Activated CD8-positive, alpha-beta memory T cell treated with anti-CD3 and anti-CD28 coated beads for 48 hours (primary cell): ENCODE results near the gene C2CD5.
"Not testable (repeated sequence)": the region's sequence is repeated elsewhere in the genome, so short reads cannot be mapped to it uniquely, and the experiment has no call there.

ENCODE experiments used
- DNase-seq, 3 experiments: peaks; one replicate each; pipeline ENCODE4 v3.0.0-alpha.2; 2020; ENCODE audit warnings: low read depth in 2 of 3, low spot score in 2 of 3

C2CD5 gene

DNA sequence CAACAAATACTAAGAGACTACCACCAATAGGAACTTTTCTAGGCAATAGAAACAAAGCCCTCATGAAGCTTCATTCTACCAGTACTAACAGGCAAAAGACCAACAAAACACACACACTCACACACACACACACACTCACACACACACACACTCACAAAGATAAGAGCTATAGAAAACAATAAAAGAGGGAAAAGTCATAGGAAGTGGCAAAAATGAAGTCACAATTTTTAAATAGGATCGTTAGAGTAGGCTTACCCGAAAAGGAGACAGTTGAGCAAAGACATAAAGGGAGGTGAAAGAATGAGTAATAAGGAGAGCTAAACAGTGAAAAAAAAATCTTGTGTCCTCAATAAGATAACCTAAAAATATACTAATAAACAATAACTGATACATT is 66.5 kb downstream of the C2CD5 start:
- DNase-seq = no peak

DNA sequence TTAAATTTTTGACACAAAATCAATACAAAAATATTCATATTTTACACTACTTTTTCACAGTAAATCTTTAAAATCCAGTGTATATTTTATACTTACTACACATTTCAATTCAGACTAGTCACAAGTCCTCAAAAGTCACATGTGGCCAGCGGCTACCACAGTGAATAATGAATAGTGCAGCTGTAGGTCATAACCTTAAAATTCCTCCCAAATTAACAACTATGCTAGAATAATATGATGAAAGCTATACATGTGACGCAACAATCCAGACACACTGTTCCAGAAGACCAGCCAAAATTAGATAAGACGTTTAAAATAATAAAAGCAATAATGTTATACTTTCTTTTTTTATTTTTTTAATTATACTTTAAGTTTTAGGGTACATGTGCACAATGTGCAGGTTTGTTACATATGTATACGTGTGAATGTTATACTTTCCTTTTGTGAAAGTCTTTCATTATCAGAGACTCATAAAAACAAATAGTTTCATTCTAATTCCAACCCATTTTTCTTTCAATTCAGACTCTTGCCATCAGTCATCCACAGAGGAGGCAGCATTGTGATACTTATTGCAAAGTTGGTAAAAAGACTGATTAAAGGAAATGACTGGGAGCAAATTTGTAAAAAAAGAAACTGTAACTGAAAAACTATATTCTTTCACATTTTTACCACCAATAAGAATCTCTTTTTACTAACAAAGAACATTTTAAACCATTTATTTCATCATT is 67.0 kb downstream of the C2CD5 start:
- DNase-seq = no peak

DNA sequence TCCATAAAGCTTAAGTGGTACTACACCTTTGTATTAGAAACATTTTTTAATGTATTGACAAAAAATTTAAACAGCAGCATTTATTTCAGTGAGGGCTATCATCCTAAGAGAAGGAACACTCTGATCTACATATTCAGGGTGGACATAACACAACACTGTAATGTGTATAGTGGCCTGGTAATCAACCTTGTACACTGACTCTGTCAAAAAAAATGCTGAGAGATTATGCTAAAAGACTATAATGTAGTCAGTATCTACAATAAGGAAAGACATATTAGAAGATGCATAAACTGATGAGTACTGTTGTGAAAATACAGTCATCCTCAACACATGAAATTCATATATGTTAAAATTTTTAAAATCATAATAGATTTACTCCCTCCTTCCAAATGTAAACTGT is 68.2 kb downstream of the C2CD5 start:
- DNase-seq = no peak

DNA sequence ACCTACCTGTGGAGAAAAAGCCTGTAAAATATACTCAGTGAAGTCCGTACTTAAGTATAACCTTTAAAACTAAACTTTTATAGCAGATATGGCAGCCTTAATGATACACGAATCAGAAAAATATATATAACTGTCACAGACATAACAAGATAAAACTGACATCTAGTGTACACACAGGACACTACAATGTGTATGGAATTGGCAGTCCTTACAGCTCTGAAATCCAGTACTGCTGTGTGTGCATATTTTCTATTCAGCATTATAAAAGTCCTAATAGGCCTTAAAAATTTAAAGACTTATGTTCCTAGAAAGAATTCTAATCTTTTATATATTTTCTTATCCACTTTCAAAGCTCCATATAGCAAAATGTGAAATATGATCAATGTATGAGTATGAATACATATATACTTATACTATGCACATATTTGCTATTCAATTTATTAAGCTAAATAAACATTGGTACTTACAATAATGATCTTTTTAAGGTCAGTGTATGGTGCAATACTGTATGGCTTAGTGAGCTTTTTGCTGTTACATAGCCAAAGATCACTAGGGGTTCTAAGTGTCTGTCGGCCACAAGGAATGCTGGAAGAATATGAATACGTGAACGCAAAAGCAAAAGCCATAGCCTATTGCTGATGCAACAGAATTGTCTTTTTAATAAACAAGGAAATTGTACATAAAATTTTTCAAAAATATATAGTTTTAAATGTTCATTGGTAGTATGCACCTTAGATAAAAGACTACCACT is 69.2 kb downstream of the C2CD5 start:
- no peak for DNase-seq

DNA sequence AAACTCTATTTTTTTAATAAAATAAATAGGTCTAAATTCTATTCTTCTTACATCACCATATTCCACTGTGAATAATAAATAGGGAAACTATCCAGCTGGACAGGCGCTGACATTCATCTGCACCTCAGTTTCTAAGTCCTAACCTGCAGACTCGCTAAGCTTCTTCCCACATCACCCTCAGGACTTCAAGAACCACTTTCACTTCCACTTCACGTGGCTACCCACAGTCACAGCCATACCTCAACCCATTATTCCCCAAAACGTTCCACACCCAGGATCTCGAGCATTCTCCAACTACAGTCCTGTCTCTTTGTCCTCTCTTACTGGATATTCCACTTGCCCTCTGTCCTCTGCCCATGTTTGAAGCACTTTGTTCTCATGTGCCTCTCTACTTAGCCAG is 71.1 kb downstream of the C2CD5 start:
- DNase-seq = no peak

DNA sequence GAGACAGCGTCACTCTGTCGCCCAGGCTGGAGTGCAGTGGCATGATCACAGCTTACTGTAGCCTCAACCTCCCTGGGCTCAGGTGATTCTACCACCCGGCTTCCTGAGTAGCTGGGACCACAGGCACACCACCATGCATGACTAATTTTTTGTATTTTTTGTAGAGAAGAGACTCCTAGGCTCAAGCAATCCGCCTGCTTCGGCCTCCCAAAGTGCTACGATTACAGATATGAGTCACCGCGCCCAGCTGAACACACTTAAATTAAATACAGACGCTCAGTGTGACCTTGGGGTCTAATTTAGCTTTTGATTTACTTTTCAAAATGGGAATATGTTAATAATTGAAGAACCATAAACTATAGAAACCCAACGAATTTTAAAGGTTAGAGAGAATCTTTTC is 77.2 kb downstream of the C2CD5 start:
- DNase-seq = no peak

DNA sequence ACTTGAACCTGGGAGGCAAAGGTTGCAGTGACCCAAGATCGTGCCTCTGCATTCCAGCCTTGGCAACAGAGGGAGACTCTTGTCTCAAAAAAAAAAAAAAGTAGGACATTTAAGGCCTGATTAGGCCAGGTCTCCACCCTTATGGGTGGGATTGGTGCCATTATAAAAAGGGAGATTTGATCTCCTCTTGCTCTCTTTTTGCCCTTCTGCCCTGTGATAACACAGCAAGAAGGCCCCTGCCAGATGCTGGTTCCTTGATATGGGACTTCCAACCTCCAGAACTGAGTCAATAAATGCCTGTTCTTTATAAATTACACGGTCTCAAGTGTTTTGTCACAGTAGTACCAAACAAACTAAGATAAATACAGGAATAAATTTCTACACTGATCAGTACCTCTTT is 81.0 kb downstream of the C2CD5 start:
- no peak for DNase-seq

DNA sequence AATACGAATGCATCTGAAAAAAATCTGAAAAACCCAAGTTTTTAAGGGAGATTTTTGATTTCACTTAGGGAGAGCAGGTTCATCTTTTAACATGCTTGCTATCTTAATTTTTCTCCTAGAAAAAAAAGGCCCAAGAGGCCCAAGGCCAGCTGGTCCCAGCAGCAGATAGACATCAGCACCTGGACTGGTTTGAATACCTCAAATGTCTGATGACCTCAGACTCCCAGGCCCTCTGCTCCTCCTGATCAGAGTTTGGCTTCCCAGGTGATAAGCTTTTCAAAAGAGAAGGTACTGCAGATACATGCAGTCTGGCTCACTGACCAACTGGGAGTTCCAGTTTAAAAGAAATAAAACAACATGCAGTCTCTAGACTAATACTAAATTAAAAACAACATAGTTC is 82.6 kb downstream of the C2CD5 start:
- DNase-seq = no peak

DNA sequence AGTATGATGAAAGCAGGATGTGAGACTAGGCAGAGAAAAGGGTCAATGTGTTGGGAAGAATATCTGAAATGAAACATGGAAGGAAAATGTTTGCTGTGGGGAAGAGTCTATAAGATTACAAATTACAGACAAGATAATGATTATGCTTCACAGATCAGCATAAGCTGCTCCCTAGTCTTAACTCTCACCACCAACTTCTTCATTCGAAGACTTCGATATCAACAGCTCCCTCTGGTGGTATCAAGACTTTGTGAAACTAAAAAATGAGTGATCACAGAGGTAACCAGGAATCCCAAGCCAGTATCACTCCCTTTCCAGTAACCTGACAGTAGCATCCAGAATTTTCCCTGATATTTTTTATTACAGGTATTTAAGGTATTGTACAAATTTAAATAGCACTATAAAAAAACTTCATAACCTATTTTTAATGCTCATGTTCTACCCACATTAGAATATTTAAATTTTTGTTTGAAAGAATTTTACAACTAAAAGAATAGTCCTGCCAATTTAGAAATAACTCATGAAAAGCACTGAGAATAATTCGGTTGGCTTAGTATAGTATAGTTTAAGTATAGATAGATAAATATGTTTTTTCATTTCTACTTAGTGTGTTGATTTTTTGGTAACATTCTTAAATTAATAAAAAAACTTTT is 84.4 kb downstream of the C2CD5 start:
- DNase-seq = no peak

DNA sequence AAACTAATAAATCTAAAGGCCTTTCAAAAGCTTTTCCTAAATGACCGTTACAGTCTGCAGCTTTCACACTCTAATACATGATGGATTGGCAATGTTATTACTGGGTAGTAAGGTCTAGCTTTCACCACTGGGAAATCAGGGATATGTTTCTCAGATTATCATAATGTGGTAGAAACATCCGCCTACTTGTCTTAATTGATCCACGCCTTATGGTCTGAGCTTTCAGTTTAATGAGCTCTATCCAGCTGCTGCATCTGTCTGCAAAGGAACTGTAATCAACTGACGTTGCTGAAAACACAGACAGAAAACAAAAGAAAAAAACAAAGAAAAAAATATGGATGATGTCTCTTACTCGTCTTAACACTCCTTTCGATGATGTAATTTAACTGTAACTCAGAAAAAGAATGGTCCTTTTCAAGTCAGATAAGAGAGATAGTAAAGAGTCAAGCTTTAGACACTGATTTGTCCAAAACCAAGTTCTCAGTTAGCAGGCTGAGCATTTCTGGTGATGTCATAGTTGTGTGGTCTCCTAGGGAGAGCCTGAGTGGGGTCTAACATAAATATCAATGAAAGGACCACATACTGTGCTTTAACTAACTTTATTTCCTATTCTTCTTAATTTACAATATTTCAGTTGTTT is 85.9 kb downstream of the C2CD5 start:
- no peak for DNase-seq

DNA sequence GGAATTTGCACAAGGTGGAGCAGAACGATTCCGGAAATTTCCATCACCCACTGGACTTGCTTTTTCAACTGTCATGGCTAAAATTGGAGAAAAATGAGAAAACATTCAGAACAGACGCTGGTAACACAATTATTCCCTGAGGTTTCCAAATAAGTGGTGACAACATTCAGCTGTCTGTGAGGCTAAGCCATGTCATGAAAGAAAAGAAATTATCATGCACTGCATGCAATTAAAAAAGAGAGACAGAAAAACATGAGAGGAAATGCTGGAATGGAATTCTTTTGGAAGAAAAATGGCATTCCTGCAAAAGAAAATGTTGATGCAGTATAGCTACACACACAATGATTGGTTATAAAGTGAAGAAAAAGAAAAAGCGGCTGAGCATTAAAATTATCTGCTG is 87.3 kb downstream of the C2CD5 start:
- DNase-seq = no peak

DNA sequence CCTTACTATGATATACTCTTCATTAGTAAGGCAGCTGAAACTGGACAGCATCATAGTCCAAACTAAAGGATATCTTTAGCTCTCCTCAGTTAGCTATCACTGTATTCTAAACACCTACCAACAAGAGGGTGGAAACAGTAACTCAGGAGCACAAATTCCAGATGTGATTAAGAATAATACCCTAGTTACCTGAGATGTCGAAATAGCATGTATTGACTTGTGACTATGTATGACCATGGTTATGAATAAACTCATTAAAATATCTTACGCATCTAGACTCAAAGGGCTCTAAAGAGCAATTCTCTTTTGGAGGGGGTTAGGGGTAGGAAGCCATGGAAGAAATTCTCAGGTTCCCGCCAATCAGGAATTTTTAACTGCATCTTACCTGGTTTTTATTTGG is 90.8 kb downstream of the C2CD5 start:
- no peak for DNase-seq

DNA sequence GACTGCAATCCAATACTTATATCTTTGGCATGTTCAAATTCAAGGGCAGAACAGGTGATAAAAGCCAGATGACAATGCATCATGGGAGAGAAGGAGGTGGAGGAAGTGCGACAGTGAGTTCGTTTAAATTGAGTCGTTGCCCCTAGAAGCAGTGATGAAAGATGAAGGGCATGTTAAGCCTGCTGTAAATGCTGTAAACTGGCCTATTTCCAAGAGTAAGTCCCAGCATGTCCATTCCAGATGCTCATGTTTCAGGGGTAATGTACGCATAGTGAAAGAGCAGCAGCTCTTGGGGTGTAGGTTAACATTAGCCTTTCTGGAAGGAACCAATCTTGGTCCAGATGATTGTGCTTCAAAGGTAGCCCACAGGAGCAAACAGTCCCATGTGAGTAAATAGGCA is 97.1 kb downstream of the C2CD5 start:
- DNase-seq = no peak

DNA sequence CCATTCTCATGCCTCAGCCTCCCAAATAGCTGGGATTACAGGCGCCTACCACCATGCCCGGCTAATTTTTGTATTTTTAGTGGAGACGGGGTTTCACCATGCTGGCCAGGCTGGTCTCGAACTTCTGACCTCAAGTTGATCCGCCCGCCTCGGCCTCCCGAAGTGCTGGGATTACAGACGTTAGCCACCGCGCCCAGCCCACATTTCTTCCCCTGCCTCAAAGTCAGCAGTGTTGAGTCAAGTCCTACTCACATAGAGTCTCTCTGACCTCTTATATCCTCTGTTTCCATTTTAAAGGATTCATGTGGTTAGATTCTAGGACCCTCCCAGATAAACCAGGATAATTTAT is 100.1 kb downstream of the C2CD5 start:
- DNase-seq = not testable (repeated sequence)

DNA sequence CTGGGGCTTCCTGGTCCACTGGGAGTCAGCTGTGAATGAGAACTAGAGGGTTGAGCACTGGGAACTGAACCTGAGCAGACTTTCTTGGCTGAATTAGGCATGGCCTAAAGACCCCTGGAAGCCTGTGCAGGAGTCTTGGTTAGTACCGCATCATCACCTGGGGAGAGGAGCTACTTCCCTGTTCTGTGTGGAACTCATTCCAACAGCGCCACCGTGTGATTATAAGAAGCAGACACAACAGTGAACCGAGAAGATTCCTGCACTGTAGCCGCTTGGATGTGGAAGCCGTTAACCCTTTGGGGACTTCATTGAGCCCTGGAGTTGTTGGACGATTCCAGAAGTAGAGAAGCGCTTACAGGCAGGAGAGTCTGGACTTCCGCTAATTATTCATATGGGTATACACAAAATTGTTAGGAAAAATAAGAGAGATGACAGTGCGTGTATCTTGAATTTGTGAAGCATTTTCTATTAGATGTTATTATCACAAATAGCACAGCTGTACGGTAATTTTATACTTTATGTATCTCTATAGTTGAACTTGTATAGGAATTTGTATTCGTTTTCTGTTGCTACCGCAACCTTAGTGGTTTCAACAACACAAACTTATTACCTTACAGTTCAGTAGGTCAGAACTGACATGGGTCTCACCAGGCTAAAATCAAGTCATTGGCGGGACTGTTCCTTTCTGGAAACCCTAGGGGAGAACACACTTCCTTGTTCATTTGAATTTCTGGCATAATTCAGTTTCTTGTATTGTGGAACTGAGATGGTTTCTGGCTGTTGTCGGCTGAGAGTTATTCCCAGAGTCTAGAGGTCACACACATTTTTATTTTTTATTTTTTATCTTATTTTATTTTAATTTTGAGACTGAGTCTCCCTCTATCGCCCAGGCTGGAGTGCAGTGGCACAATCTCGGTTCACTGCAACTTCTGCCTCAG is 100.7 kb downstream of the C2CD5 start:
- DNase-seq = peak in 2 of 3 experiments; percentile 7 to 17

DNA sequence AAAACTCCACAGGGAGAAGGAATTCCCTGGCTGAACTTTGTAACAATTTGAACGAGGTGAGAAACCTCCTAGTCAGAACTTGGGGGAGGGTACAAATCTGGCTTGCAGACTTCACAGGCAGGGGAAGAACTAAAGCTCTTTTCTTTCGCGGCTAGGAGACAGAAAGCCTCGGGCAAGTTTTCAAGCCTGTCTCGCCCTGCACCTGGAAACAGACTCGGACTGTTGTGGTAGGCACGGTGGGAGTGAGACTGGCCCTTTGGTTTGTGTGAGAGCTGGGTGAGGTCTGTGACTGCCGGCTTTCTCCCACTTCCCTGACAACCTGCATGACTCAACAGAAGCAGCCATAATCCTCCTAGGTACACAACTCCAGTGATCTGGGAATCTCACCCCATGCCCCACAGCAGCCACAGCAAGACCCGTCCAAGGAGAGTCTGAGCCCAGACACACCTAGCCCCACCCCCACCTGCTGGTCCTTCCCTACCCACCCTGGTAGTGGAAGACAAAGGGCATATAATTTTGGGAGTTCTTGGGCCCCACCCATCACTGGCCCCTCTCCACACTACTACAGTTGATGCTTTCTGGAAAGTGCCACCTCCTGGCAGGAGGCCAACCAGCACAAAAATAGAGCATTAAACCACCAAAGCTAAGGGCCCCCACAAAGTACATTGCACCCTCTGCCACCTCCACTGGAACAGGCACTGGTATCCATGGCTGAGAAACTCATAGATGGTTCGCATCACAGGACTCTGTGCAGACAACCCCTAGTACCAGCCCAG is 107.1 kb downstream of the C2CD5 start:
- no peak for DNase-seq

DNA sequence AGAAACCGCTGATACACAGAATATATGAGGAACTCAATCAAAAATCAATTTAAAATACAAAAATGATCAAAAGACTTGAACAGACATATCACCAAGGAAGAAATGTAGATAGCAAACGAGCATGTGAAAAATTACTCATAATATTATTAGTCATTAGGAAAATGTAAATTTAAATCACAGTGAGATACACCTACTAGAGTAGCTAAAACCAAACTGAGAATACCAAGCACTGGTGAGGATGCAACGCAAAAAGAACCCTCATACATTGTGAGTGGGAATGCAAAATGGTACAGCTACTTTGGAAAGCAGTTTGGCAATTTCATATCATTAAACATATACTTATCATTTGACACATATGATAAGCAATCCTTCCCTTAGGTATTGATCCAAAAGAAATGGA is 108.8 kb downstream of the C2CD5 start:
- DNase-seq = no peak

DNA sequence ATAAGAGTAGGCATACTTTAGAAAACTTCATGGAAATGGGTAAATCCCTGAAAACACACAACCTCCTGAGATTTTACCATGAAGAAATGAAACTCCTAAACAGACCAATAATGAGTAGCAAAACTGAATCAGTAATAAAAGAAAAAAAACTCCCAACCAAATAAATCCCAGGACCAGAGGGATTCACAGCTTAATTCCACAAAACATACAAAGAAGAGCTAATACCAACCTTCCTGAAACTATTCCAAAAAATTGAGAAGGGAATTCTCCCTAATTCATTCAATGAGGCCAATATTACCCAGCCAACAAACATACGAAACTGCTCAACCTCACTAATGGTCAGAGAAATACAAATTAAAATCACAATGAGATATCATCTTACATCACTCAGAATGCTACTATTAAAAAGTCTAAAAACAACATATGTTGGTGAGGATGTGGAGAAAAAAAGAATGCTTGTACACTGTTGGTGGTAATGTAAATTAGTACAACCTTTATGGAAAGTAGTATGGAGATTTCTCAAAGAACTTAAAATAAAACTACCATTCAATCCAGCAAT is 112.6 kb downstream of the C2CD5 start:
- DNase-seq = no peak

DNA sequence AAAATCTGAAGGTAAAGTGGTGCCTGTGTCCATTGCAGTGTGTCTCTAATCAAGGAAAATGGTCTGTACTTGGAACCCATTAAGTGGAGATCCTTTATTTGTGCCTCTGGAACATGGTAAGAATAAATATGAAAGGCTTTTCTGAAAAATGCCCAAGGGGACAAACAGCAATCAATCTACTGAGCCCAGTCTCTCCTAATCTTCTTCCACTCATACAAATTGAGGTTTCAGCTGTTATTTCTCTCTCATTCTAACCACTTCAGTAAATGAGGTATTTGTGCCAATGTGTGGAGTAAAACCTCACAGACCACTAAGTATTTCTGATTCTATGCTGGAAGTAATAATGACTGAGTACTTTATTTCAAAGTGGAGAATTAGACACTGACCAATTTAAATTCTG is 127.5 kb downstream of the C2CD5 start:
- DNase-seq = no peak
